ENCODE measurements around the gene STX8. TPM values are rescaled to one million over a fixed set of nuclear protein-coding genes. Genes with fewer than 3 reads are reported as not detected.

Gene STX8
- total and polyA plus RNA-seq, 9 of the 15 experiments (the other 6 are each of a cell fraction or from before 2014, with no cell fraction given): 14.6 to 42.5 (median 22.1) TPM

DNA sequence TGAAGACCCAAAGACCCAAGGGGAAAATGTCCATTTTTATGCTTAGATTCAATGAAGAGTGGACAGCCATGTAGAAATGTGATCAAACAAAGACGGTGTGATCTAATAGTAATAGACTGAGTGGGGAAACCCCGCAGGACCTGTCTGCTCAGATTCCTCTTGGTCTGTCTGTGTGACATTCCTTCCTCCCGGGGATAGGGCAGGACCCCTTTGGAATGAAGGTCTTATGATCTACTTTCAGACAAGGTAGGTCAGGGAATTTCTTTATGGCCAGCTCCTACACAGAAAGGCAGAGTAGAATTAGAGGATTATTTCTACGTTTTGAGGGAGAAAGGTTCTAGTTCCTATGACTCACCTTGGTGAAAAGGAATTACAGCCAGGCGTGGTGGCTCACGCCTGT, 267.6 kb downstream of the STX8 start:
- in situ Hi-C loops (cut with MboI): no loop called here
- 11% methylated on average over 4 of the region's 6 CpGs for WGBS (ENCODE audit: insufficient coverage, low coverage, missing lambda C conversion rate)
- H3K4me2 ChIP-seq (ENCODE audit: insufficient read depth, low read length): no peak overlapping the region
- no peaks in the 10 kb centered on the region for H3K9me1 ChIP-seq (ENCODE audit: control insufficient read depth, insufficient read depth, low read length)
- H3K9ac ChIP-seq (ENCODE audit: insufficient read depth in 1 of 2, low read depth in 2 of 2, low read length in 2 of 2): no peak overlapping the region
- no TSS peak for BruUV-seq (replicated peaks)
- H3K9me3 ChIP-seq (replicated peaks; ENCODE audit: control insufficient read depth, insufficient read depth, low read depth, low read length): no peaks in the 10 kb centered on the region
- no peak overlapping the region for H3K27ac ChIP-seq (ENCODE audit: extremely low read depth, low read depth, low read length)
- intact Hi-C loops (cut with micrococcal nuclease): no loop called here
- DNase-seq (ENCODE audit: extremely low read depth in 1 of 4, low spot score in 3 of 4): no peak
- TF ChIP-seq FUS (optimal IDR thresholded peaks at IDR 0.05; ENCODE audit: low read depth, low read length) (no peak), HMGN3 (IDR thresholded peaks at IDR 0.05; ENCODE audit: borderline replicate concordance, extremely low read depth, insufficient read length, low read depth, low read length) (no peak), AFF1 (IDR thresholded peaks at IDR 0.05; ENCODE audit: low read depth in 1 of 2, partially characterized antibody in 2 of 2) (no peak)
- H3K27me3 ChIP-seq (ENCODE audit: control insufficient read depth in 2 of 2, insufficient read depth in 2 of 2, low read length in 2 of 2): no peaks in the 10 kb centered on the region
- ChIA-PET CTCF (ENCODE audit: low intra/inter-chr PET ratio) (no interaction called here), POLR2A (interaction anchor here (0.6 to 0.8 kb wide), 2 partner anchors 34 to 385 kb away, joined by 3 to 4 read pairs; no protein-coding TSS in a partner anchor)
- H2AFZ ChIP-seq (ENCODE audit: low read depth, low read length): no peak overlapping the region
- no peak overlapping the region for H3K4me3 ChIP-seq
- no peaks in the 10 kb centered on the region for H3K4me1 ChIP-seq (replicated peaks in 1 of 2; ENCODE audit: control insufficient read depth in 2 of 2, insufficient read depth in 2 of 2, low read length in 2 of 2)
- H3K36me3 ChIP-seq (ENCODE audit: control insufficient read depth, insufficient read depth, low read length): no peaks in the 10 kb centered on the region
- FAIRE-seq: no peak
- no peak for ATAC-seq
- H4K20me1 ChIP-seq (replicated peaks; ENCODE audit: control insufficient read depth, insufficient read depth, low read length): no peaks in the 10 kb centered on the region
- H3K79me2 ChIP-seq (ENCODE audit: control insufficient read depth, insufficient read depth, low read length): no peaks in the 10 kb centered on the region
